MM.1S (cell line): ENCODE data around the gene EBLN2.

Experiments
- DNase-seq: peaks from one replicate; pipeline ENCODE4 v3.0.0-alpha.2; 2015
- H2AFZ ChIP-seq: fragments of 300-600 bp; sonication (generic); 2 replicates; pipeline ENCODE4 v1.6.0; 2016; ENCODE audit warnings: antibody characterized with exemption, low read length
- H3F3A ChIP-seq: fragments of 300-600 bp; sonication (generic); 2 replicates; pipeline ENCODE4 v1.6.1; 2016; ENCODE audit warnings: mild to moderate bottlenecking, antibody characterized with exemption, low read length, moderate library complexity, mixed read lengths; ENCODE audit not compliant: insufficient read depth
- H3K27ac ChIP-seq: fragments of 300-600 bp; sonication (generic); 2 replicates; pipeline ENCODE4 v1.5.1; 2016; ENCODE audit warnings: mild to moderate bottlenecking, low read length
- H3K27me3 ChIP-seq: fragments of 300-600 bp; sonication (generic); replicated peaks from 2 replicates; pipeline ENCODE4 v1.6.0; 2016; ENCODE audit warnings: low read length; ENCODE audit not compliant: insufficient read depth
- H3K36me3 ChIP-seq: fragments of 300-600 bp; sonication (generic); replicated peaks from 2 replicates; pipeline ENCODE4 v1.6.1; 2016; ENCODE audit warnings: mild to moderate bottlenecking, low read length, mixed read lengths; ENCODE audit not compliant: insufficient read depth
- H3K4me1 ChIP-seq: fragments of 300-600 bp; sonication (generic); 2 replicates; pipeline ENCODE4 v1.6.1; 2016; ENCODE audit warnings: low read length, mixed read lengths
- H3K4me2 ChIP-seq: fragments of 300-600 bp; sonication (generic); 2 replicates; pipeline ENCODE4 v1.6.0; 2016; ENCODE audit warnings: low read depth, low read length
- H3K4me3 ChIP-seq: fragments of 300-600 bp; sonication (generic); 2 replicates; pipeline ENCODE4 v1.5.1; 2016; ENCODE audit warnings: low read length, mixed read lengths
- H3K79me2 ChIP-seq: fragments of 300-600 bp; sonication (generic); 2 replicates; pipeline ENCODE4 v1.6.1; 2016; ENCODE audit warnings: mixed run types, low read length, mixed read lengths
- H3K9ac ChIP-seq: fragments of 300-600 bp; sonication (generic); 2 replicates; pipeline ENCODE4 v1.6.1; 2016; ENCODE audit warnings: low read length, mixed read lengths
- H3K9me2 ChIP-seq: fragments of 300-600 bp; sonication (generic); replicated peaks from 2 replicates; pipeline ENCODE4 v1.6.1; 2016; ENCODE audit warnings: mild to moderate bottlenecking, low read length, mixed read lengths; ENCODE audit not compliant: insufficient read depth
- H3K9me3 ChIP-seq: fragments of 300-600 bp; sonication (generic); replicated peaks from 2 replicates; pipeline ENCODE4 v1.6.1; 2016; ENCODE audit warnings: mild to moderate bottlenecking, low read length, mixed read lengths; ENCODE audit not compliant: insufficient read depth
- H4K20me1 ChIP-seq: fragments of 300-600 bp; sonication (generic); 2 replicates; pipeline ENCODE4 v1.6.1; 2016; ENCODE audit warnings: mild to moderate bottlenecking, low read length, moderate library complexity, mixed read lengths; ENCODE audit not compliant: insufficient read depth
- EZH2 ChIP-seq: fragments of 300-600 bp; sonication (generic); optimal IDR thresholded peaks from 2 replicates; pipeline ENCODE3; 2017; ENCODE audit warnings: low read depth, mild to moderate bottlenecking, antibody characterized with exemption, low read length, mixed read lengths
- EZH2phosphoT487 ChIP-seq: fragments of 300-600 bp; sonication (generic); IDR thresholded peaks from 2 replicates; pipeline ENCODE4 v1.6.1; 2018; ENCODE audit warnings: antibody characterized with exemption, low read length
- TF ChIP-seq, protein P1 (sequence below): fragments of 300-600 bp; sonication (generic); IDR thresholded peaks from 2 replicates; pipeline ENCODE4 v1.5.1; 2016; ENCODE audit warnings: antibody characterized with exemption, low read length, mixed read lengths

EBLN2 gene

DNA sequence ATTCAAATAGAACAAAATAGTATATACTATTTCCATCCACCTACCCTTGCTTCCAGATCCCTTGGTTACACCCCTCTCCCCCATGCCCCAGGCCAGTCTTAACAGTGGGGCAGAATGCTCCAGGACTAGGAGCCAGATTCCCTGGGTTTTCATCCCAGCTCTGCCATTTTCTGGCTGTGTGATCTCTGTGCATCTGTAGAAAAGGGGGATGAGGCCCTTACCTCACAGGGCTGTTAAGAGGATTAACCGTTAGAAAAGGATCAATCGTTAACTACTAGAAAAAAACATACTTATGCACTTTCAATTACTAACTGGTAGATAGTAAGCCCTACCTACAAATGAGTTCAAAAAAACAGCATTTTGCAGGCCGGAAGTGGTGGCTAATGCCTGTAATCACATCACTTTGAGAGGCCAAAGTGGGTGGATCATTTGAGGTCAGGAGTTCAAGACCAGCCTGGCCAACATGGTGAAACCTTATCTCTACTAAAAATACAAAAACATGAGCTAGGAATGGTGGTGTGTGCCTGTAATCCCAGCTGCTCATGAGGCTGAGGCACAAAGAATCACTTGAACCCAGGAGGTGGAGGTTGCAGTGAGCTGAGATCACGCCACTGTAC lies 11.7 kb downstream of the EBLN2 start:
- no peaks in the 10 kb centered on the region for H3K9me2 ChIP-seq
- H4K20me1 ChIP-seq, result no peaks in the 10 kb centered on the region
- no peak overlapping the region for H3K4me2 ChIP-seq
- DNase-seq, result no peak
- no peaks in the 10 kb centered on the region for H3K79me2 ChIP-seq
- no peak overlapping the region for H3K9ac ChIP-seq
- H3K4me3 ChIP-seq, result no peak overlapping the region
- H3K9me3 ChIP-seq, result no peaks in the 10 kb centered on the region
- H3K36me3 ChIP-seq, result no peaks in the 10 kb centered on the region
- no peaks in the 10 kb centered on the region; the same call in 1 of the 2 replicates for H3F3A ChIP-seq
- H3K27me3 ChIP-seq, result no peaks in the 10 kb centered on the region
- no peak overlapping the region for H2AFZ ChIP-seq
- H3K4me1 ChIP-seq, result no peaks in the 10 kb centered on the region
- no peak for TF ChIP-seq EZH2phosphoT487
- no peak for TF ChIP-seq EZH2
- TF ChIP-seq, protein P1, sequence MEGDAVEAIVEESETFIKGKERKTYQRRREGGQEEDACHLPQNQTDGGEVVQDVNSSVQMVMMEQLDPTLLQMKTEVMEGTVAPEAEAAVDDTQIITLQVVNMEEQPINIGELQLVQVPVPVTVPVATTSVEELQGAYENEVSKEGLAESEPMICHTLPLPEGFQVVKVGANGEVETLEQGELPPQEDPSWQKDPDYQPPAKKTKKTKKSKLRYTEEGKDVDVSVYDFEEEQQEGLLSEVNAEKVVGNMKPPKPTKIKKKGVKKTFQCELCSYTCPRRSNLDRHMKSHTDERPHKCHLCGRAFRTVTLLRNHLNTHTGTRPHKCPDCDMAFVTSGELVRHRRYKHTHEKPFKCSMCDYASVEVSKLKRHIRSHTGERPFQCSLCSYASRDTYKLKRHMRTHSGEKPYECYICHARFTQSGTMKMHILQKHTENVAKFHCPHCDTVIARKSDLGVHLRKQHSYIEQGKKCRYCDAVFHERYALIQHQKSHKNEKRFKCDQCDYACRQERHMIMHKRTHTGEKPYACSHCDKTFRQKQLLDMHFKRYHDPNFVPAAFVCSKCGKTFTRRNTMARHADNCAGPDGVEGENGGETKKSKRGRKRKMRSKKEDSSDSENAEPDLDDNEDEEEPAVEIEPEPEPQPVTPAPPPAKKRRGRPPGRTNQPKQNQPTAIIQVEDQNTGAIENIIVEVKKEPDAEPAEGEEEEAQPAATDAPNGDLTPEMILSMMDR, result no peak
- H3K27ac ChIP-seq, result no peak overlapping the region

DNA sequence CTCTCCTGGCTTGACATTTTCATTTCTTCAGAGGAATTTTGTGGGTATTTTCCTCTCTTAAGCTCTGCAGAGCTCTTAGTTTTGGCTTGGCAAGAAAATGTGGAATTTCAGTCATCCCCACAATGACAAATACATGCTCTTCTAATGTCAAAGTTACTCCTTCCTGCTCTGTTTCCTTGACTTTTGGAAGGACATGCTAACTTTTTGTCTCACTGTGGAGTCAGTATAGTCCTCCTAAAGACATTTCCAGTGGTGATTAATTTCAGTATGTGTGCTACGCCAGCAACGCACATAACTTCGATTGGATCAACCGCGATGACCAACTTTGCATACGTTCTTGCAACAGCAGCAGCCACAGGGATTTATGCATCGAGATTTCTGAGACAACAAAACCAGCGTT lies 13.3 kb downstream of the EBLN2 start:
- Histone ChIP-seq H3K9me3 (no peaks in the 10 kb centered on the region), H3K4me3 (no peak overlapping the region), H3K4me1 (no peaks in the 10 kb centered on the region), H3K79me2 (no peaks in the 10 kb centered on the region), H3K27ac (no peak overlapping the region), H3K36me3 (no peaks in the 10 kb centered on the region), H3F3A (no peaks in the 10 kb centered on the region; the same call in 1 of the 2 replicates), H3K9ac (no peak overlapping the region), H3K27me3 (no peaks in the 10 kb centered on the region), H4K20me1 (no peaks in the 10 kb centered on the region), H3K4me2 (no peak overlapping the region), H2AFZ (no peak overlapping the region), H3K9me2 (no peaks in the 10 kb centered on the region)
- no peak for DNase-seq
- TF ChIP-seq EZH2phosphoT487, result no peak
- TF ChIP-seq EZH2, result no peak
- TF ChIP-seq, protein P1, result no peak

DNA sequence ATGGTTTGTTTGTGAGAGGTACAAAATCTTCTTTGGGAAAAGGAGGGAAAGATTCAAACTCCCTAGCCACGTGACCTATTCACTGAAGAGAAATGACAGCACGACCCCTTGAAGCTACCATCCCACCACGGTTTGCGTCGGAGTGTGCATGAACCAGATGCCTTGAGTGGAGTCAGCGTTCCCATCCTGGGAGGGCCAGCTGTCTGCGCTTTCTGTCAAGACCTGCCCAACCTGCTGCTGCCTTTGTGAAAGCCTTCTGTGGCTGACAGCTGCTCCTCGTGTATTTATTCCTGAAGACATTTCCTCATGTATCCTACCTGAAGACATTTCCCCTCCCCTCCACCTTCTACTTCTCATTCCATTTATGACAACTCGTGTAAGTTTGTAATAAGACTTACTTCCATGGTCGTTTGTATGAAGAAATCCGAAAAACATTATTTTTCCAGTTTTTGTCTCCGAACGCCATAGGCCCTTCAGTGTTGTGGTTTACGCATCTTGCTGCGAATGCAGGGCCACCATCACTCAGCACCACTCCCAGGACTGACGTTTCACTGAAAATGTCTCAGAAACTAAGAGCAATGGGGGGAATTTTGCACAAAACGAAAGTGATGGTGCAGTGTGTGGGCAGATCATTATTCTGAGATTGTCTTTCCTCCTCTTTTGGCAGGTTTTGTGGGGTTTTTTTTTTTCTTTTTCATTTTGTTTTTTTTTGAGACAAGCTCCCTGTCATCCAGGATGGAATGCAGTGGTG lies 18.9 kb downstream of the EBLN2 start:
- H3K9me2 ChIP-seq, result no peaks in the 10 kb centered on the region
- no peaks in the 10 kb centered on the region for H3F3A ChIP-seq
- H3K79me2 ChIP-seq, result no peaks in the 10 kb centered on the region
- H3K36me3 ChIP-seq, result no peaks in the 10 kb centered on the region
- H3K27me3 ChIP-seq, result no peaks in the 10 kb centered on the region
- H2AFZ ChIP-seq, result no peak overlapping the region
- H3K4me3 ChIP-seq, result no peak overlapping the region
- TF ChIP-seq EZH2phosphoT487, result no peak
- no peak for TF ChIP-seq EZH2
- TF ChIP-seq, protein P1, result no peak
- H3K9me3 ChIP-seq, result no peaks in the 10 kb centered on the region
- H3K9ac ChIP-seq, result no peak overlapping the region
- no peaks in the 10 kb centered on the region for H3K4me1 ChIP-seq
- DNase-seq, result no peak
- H3K27ac ChIP-seq, result no peak overlapping the region
- no peaks in the 10 kb centered on the region for H4K20me1 ChIP-seq
- no peak overlapping the region for H3K4me2 ChIP-seq
